ENCODE results near the gene TRAF4. TPM values are rescaled to one million over a fixed set of nuclear protein-coding genes. Genes with fewer than 3 reads are reported as not detected.

TRAF4 gene
- total RNA-seq, 1 experiment from 2014 or later = 126 TPM

- no peak for TF ChIP-seq CTCF (IDR thresholded peaks at IDR 0.05; ENCODE audit: unreplicated experiment)
- ChIA-PET CTCF (interaction anchor here (0.7 to 5.1 kb wide), 10 partner anchors 9 to 188 kb away, joined by 3 to 59 read pairs (median 4); partner anchors contain the start of genes DHRS13, ERAL1 and TLCD1), POLR2A (interaction anchor here (1.1 to 6.2 kb wide), 14 partner anchors 9 to 191 kb away, joined by 3 to 52 read pairs (median 4); partner anchors contain the start of genes DHRS13, FAM222B, FLOT2 and NEK8)
- H3K9me3 Mint-ChIP-seq (ENCODE audit: unreplicated experiment) = no peaks in the 10 kb centered on the region
- DNase-seq (ENCODE audit: unreplicated experiment) = peak; percentile 65
- H3K27ac Mint-ChIP-seq (ENCODE audit: low read depth, unreplicated experiment) = no peak overlapping the region
- no peaks in the 10 kb centered on the region for H3K27me3 Mint-ChIP-seq (ENCODE audit: insufficient read depth, unreplicated experiment)
- no TSS peak for BruUV-seq (replicated peaks)
- peaks cover 19% of the 10 kb centered on the region for H3K4me1 Mint-ChIP-seq (ENCODE audit: insufficient read depth, unreplicated experiment)
- H3K4me3 Mint-ChIP-seq (ENCODE audit: unreplicated experiment) = no peak overlapping the region
- intact Hi-C loops (cut with micrococcal nuclease) = loop anchor here (5.0 kb wide), 2 partner anchors 81 to 156 kb away; partner anchors contain the start of gene FAM222B
- peaks cover 91% of the 10 kb centered on the region for H3K36me3 Mint-ChIP-seq (ENCODE audit: insufficient read depth, unreplicated experiment)
Observed at GRCh38 chr17:28760601-28761562, 17.1 kb downstream of the TRAF4 start.

GRCh38 chr17:28763137-28763799 lies 19.5 kb downstream of the TRAF4 start:
- H3K4me3 Mint-ChIP-seq (ENCODE audit: unreplicated experiment) = no peak overlapping the region
- intact Hi-C loops (cut with micrococcal nuclease) = loop anchor here (1.0 to 5.0 kb wide), 5 partner anchors 48 to 154 kb away; partner anchors contain the start of genes ERAL1, FAM222B and FLOT2
- H3K36me3 Mint-ChIP-seq (ENCODE audit: insufficient read depth, unreplicated experiment) = peaks cover 83% of the 10 kb centered on the region
- ChIA-PET CTCF (interaction anchor here (0.7 to 5.1 kb wide), 42 partner anchors 10 to 354 kb away, joined by 3 to 59 read pairs (median 6); partner anchors contain the start of genes DHRS13, FAM222B, FLOT2 and TLCD1), POLR2A (interaction anchor here (0.6 to 6.2 kb wide), 20 partner anchors 11 to 189 kb away, joined by 3 to 52 read pairs (median 4); partner anchors contain the start of genes DHRS13, FAM222B and FLOT2)
- BruUV-seq (replicated peaks) = no TSS peak
- no peak for DNase-seq (ENCODE audit: unreplicated experiment)
- H3K4me1 Mint-ChIP-seq (ENCODE audit: insufficient read depth, unreplicated experiment) = peaks cover 10% of the 10 kb centered on the region
- no peaks in the 10 kb centered on the region for H3K9me3 Mint-ChIP-seq (ENCODE audit: unreplicated experiment)
- H3K27ac Mint-ChIP-seq (ENCODE audit: low read depth, unreplicated experiment) = peak overlapping the region; percentile 16
- H3K27me3 Mint-ChIP-seq (ENCODE audit: insufficient read depth, unreplicated experiment) = no peaks in the 10 kb centered on the region
- TF ChIP-seq CTCF (IDR thresholded peaks at IDR 0.05; ENCODE audit: unreplicated experiment) = no peak

DNA sequence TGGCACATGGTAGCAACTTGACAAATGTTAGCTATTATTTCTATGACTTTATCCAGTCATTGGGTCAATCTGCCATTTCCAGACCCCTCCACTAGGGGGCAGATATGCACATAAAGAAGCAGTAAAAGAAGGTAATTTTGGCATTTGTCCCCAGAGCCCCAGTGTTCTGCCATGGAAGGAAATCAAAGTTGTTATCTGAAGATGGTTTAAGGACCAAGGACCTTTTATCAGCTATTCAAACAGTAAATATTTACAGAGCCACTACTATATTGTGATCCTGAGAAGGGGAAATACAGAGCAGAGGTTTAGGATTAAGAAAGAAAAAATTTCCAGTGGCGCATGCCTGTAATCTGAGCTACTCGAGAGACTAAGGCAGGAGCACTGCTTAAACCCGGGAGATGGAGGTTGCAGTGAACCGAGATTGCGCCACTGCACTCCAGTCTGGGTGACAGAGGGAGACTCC lies 20.0 kb downstream of the TRAF4 start:
- CTCF ChIA-PET = interaction anchor here (0.6 to 5.1 kb wide), 48 partner anchors 10 to 353 kb away, joined by 3 to 59 read pairs (median 6); partner anchors contain the start of genes DHRS13, FAM222B, FLOT2 and TLCD1
- BruUV-seq (replicated peaks) = no TSS peak
- POLR2A ChIA-PET = interaction anchor here (0.6 to 6.2 kb wide), 21 partner anchors 11 to 189 kb away, joined by 3 to 52 read pairs (median 4); partner anchors contain the start of genes DHRS13, FAM222B and FLOT2
- Mint-ChIP-seq H3K27ac (ENCODE audit: low read depth, unreplicated experiment) (peak overlapping the region; percentile 16), H3K4me3 (ENCODE audit: unreplicated experiment) (no peak overlapping the region), H3K36me3 (ENCODE audit: insufficient read depth, unreplicated experiment) (peaks cover 83% of the 10 kb centered on the region), H3K9me3 (ENCODE audit: unreplicated experiment) (no peaks in the 10 kb centered on the region), H3K27me3 (ENCODE audit: insufficient read depth, unreplicated experiment) (no peaks in the 10 kb centered on the region), H3K4me1 (ENCODE audit: insufficient read depth, unreplicated experiment) (peaks cover 10% of the 10 kb centered on the region)
- peak; percentile 70 for TF ChIP-seq CTCF (IDR thresholded peaks at IDR 0.05; ENCODE audit: unreplicated experiment)
- intact Hi-C loops (cut with micrococcal nuclease) = loop anchor here (1.0 to 5.0 kb wide), 5 partner anchors 47 to 153 kb away; partner anchors contain the start of genes ERAL1, FAM222B and FLOT2
- DNase-seq (ENCODE audit: unreplicated experiment) = peak; percentile 83

Data from MCF 10A (cell line).